ENCODE measurements around the gene GALNS.

Gene GALNS

DNA sequence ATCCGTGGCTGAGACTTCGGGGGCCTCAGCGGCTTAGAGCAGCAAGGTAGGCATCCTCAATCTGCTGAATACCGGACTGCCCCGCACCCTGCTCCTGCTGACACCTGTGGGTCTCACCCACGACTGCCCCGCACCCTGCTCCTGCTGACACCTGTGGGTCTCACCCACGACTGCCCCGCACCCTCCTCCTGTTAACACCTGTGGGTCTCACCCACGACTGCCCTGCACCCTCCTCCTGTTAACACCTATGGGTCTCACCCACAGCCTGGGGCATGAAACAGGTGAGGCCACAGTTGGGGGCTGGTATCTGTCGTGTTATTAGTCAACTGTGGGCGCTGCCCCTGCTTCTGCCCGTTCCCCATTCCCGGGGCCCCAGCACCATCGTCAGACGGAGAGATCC, 46.0 kb upstream of the GALNS start:
- no peak for TF ChIP-seq FOXM1 (IDR thresholded peaks at IDR 0.05; ENCODE audit: borderline replicate concordance, low read depth)
- TF ChIP-seq EGR1 (IDR thresholded peaks at IDR 0.05), result no peak
- TF ChIP-seq NFIC (IDR thresholded peaks at IDR 0.05), result no peak
- TF ChIP-seq, protein P1, sequence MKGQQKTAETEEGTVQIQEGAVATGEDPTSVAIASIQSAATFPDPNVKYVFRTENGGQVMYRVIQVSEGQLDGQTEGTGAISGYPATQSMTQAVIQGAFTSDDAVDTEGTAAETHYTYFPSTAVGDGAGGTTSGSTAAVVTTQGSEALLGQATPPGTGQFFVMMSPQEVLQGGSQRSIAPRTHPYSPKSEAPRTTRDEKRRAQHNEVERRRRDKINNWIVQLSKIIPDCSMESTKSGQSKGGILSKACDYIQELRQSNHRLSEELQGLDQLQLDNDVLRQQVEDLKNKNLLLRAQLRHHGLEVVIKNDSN (IDR thresholded peaks at IDR 0.05), result no peak
- TF ChIP-seq REST (IDR thresholded peaks at IDR 0.05; ENCODE audit: low read depth), result no peak
- no peak for TF ChIP-seq TAF1 (IDR thresholded peaks at IDR 0.05; ENCODE audit: low read depth)
- TF ChIP-seq YY1 (IDR thresholded peaks at IDR 0.05; ENCODE audit: low read depth), result no peak
- no peak for TF ChIP-seq RAD21 (IDR thresholded peaks at IDR 0.05; ENCODE audit: low read depth)
- no peak for TF ChIP-seq TCF12 (IDR thresholded peaks at IDR 0.05; ENCODE audit: low read depth)
- TF ChIP-seq CEBPB (IDR thresholded peaks at IDR 0.05), result no peak
- no peak for TF ChIP-seq ZBTB7A (IDR thresholded peaks at IDR 0.05; ENCODE audit: low read depth)
- no peak for TF ChIP-seq TEAD4 (IDR thresholded peaks at IDR 0.05)
- no peak for TF ChIP-seq CREB1 (IDR thresholded peaks at IDR 0.05; ENCODE audit: low read depth)
- TF ChIP-seq EP300 (IDR thresholded peaks at IDR 0.05; ENCODE audit: borderline replicate concordance), result no peak
- TF ChIP-seq, protein P2, sequence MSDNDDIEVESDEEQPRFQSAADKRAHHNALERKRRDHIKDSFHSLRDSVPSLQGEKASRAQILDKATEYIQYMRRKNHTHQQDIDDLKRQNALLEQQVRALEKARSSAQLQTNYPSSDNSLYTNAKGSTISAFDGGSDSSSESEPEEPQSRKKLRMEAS (IDR thresholded peaks at IDR 0.05), result no peak

GRCh38 chr16:88901718-88902337, 45.1 kb upstream of the GALNS start:
- TF ChIP-seq FOXM1 (IDR thresholded peaks at IDR 0.05; ENCODE audit: borderline replicate concordance, low read depth), result no peak
- no peak for TF ChIP-seq CEBPB (IDR thresholded peaks at IDR 0.05)

GRCh38 chr16:88900662-88901052, 43.9 kb upstream of the GALNS start:
- TF ChIP-seq NFIC (IDR thresholded peaks at IDR 0.05) (no peak), CEBPB (IDR thresholded peaks at IDR 0.05) (no peak), ZBTB7A (IDR thresholded peaks at IDR 0.05; ENCODE audit: low read depth) (no peak), YY1 (IDR thresholded peaks at IDR 0.05; ENCODE audit: low read depth) (no peak), CREB1 (IDR thresholded peaks at IDR 0.05; ENCODE audit: low read depth) (no peak), TEAD4 (IDR thresholded peaks at IDR 0.05) (no peak), EP300 (IDR thresholded peaks at IDR 0.05; ENCODE audit: borderline replicate concordance) (no peak), FOXM1 (IDR thresholded peaks at IDR 0.05; ENCODE audit: borderline replicate concordance, low read depth) (no peak), TAF1 (IDR thresholded peaks at IDR 0.05; ENCODE audit: low read depth) (no peak), TCF12 (IDR thresholded peaks at IDR 0.05; ENCODE audit: low read depth) (no peak), EGR1 (IDR thresholded peaks at IDR 0.05) (no peak), RAD21 (IDR thresholded peaks at IDR 0.05; ENCODE audit: low read depth) (no peak), REST (IDR thresholded peaks at IDR 0.05; ENCODE audit: low read depth) (no peak)
- TF ChIP-seq, protein P2 (IDR thresholded peaks at IDR 0.05), result no peak
- TF ChIP-seq, protein P1 (IDR thresholded peaks at IDR 0.05), result no peak

DNA sequence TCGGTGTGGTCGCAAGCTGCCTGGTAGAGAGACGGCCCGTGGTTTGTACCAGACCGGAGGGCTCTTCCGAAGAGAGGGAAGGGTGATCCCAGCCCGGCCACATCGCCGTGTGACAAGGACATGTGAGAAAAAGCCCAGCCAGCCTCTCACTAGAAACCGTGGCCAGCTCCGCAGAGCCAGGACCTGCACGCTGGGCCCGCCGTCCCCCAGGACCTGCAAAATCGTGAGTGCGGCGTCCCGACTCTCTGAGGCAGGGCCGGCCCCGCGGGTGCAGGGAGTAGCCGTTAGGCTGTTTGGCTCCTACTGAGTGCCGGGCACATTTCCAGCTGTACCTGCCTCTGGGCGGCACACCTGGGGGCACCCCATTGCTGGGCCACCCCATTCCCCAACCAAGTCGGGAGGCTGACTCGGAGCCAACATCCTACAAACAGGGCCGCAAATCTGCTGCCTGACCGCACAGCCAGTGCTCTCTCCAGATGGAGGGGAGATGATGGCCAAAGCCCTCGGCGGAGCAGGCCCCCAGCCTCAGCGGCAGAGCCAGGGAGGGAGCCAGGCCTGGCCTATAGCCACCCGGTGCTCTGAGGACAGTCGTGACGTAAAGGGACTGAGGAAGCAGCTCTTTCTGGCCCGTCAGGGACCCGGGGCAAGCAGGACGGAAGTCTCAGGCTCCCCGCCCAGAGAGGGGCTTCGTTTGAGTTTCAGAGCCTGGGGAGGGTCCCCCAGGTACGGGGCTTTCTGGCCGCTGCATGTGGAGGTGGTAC, 43.3 kb upstream of the GALNS start:
- no peak for TF ChIP-seq YY1 (IDR thresholded peaks at IDR 0.05; ENCODE audit: low read depth)

- TF ChIP-seq, protein P2 (IDR thresholded peaks at IDR 0.05), result no peak
- TF ChIP-seq TCF12 (IDR thresholded peaks at IDR 0.05; ENCODE audit: low read depth) (no peak), CREB1 (IDR thresholded peaks at IDR 0.05; ENCODE audit: low read depth) (no peak)
- TF ChIP-seq, protein P1 (IDR thresholded peaks at IDR 0.05), result no peak
These were observed 41.1 kb upstream of the GALNS start for GRCh38 chr16:88897696-88898425.
